NCI-H128 (cell line): ENCODE results near the gene TRIM64.
"Not testable (repeated sequence)": the region's sequence is repeated elsewhere in the genome, so short reads cannot be mapped to it uniquely, and the experiment has no call there.

Source experiments
- DNase-seq: peaks from one replicate; lab custom pipeline; 2025; ENCODE audit not compliant: unreplicated experiment; lab: John Stamatoyannopoulos, UW

TRIM64 gene, protein sequence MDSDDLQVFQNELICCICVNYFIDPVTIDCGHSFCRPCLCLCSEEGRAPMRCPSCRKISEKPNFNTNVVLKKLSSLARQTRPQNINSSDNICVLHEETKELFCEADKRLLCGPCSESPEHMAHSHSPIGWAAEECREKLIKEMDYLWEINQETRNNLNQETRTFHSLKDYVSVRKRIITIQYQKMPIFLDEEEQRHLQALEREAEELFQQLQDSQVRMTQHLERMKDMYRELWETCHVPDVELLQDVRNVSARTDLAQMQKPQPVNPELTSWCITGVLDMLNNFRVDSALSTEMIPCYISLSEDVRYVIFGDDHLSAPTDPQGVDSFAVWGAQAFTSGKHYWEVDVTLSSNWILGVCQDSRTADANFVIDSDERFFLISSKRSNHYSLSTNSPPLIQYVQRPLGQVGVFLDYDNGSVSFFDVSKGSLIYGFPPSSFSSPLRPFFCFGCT

DNA sequence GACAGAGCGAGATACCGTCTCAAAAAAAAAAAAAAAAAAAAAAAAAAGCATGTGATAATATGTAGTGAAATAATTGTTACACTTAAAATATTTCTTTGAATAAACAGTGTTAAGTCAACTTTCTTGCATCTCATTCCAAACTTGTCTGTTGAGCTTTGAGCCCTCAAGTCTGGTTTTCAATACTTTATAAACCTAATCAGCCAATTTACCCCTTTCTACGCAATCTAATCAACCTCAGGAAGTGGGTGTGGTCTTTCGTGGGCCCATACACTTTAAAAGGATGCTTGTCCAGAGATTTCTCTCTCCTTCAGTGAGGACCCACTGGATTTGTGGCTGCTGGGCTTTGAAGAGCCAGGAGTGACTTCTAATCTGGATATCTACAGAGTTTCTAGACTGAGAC, at the start of gene TRIM64:
Gene TRIM64 (plus strand): TSS at position 301 of the 400 bp plus-strand sequence. CDS start 2,467 bp downstream, outside the sequence.
- DNase-seq: not testable (repeated sequence)

DNA sequence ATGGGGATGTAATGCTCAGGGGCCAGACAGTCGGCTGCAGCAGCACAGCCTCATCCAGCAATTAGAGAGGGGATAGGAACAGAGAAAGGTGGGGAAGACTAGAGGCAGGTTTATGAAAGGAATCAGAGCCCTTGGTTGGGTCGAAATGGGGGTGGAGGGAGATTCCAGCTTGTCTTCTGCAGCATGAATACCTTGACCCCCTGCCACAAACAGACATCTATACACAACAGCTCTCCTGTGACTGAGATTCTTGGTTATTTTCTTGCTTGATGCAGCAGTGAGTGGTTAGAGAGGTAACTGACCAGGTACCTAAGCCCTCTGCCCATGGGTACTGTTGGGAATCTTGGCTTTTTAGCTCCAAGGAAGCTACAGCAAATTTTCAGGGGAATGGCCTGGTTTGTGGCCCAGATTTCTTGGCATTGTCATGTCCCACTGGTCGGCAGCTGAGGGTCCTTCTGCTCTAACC, 43.6 kb upstream of the TRIM64 start, which contains the start of gene TRIM49D1:
Gene TRIM49D1 (minus strand): TSS at position 51 of the 466 bp plus-strand sequence. CDS start 4,535 bp downstream, outside the sequence.
- no peak for DNase-seq

GRCh38 chr11:89923764-89924163, 42.1 kb upstream of the TRIM64 start, which contains the start of gene TRIM49D2:
Gene TRIM49D2 (plus strand): TSS chr11:89924064. CDS start chr11:89926762, 2,698 bp downstream.
- DNase-seq: not testable (repeated sequence)

DNA sequence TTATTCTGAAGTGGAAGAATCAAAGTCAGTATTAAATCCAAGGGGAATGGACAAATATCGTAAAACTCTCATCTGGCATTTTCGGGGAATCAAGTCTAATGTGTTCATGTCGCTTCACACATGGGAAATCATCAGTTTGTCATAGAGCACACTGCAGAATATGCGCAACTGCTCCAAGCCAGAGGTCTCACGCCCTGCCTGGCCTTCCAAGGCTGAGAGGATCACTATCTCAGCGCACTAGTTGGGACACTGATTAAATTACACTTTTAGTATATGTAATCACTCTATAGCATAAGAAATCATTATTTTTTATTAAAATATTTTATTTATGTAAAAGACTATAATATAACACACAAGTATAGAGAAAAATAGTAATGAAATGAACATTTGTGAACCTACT, 5.0 kb upstream of the TRIM64 start:
- DNase-seq: not testable (repeated sequence)
